HFFc6 (cell line): Measurements from ENCODE around the gene KIF13A. TPM values are rescaled to one million over a fixed set of nuclear protein-coding genes. Genes with fewer than 3 reads are reported as not detected.
"Not testable (repeated sequence)": the region's sequence is repeated elsewhere in the genome, so short reads cannot be mapped to it uniquely, and the experiment has no call there.

Experiments used
- DNase-seq: peaks from one replicate; pipeline ENCODE4 v3.0.0-alpha.2; 2018
- H3K27ac Mint-ChIP-seq: 2 replicates; pipeline ENCODE4 v1.8.0; 2020; ENCODE audit warnings: mild to moderate bottlenecking, mixed read lengths
- H3K27me3 Mint-ChIP-seq: 2 replicates; pipeline ENCODE4 v1.8.0; 2021; ENCODE audit warnings: mild to moderate bottlenecking, moderate library complexity, mixed read lengths; ENCODE audit not compliant: insufficient read depth
- H3K36me3 Mint-ChIP-seq: 2 replicates; pipeline ENCODE4 v1.8.0; 2021; ENCODE audit warnings: low read depth, mixed read lengths
- H3K4me1 Mint-ChIP-seq: 2 replicates; pipeline ENCODE4 v1.8.0; 2020; ENCODE audit warnings: low read depth, mixed read lengths
- H3K4me3 Mint-ChIP-seq: 2 replicates; pipeline ENCODE4 v1.8.0; 2020; ENCODE audit warnings: mild to moderate bottlenecking, moderate library complexity, mixed read lengths
- H3K9me3 Mint-ChIP-seq: 2 replicates; pipeline ENCODE4 v1.8.0; 2020; ENCODE audit warnings: mild to moderate bottlenecking, mixed read lengths
- CTCF ChIP-seq: fragments of 200-600 bp; sonication (generic); IDR thresholded peaks from 2 replicates; pipeline ENCODE4 v1.5.0; 2021; ENCODE audit warnings: antibody characterized with exemption, mild to moderate bottlenecking
- total RNA-seq, 6 experiments: library from RNA; stranded (reverse); fragmentation: NEBNext Ultra II Directional; extraction: Animal tissue kit (Norgen Biotek cat#: 25700); gene quantifications; 2 replicates in 1 of 6; 3 replicates in 5 of 6; pipeline ENCODE4 v1.2.3, GENCODE V29; 2021

The KIF13A gene
- total RNA-seq, 6 experiments from 2014 or later = 63.7 to 72.8 (median 66.4) TPM

- Mint-ChIP-seq H3K27me3 (no peaks in the 10 kb centered on the region; the same call in 1 of the 2 replicates), H3K4me3 (no peak overlapping the region), H3K4me1 (peaks cover 23% of the 10 kb centered on the region), H3K9me3 (peaks cover 7% of the 10 kb centered on the region), H3K36me3 (peaks cover 7% of the 10 kb centered on the region), H3K27ac (no peak overlapping the region)
- TF ChIP-seq CTCF = no peak
- DNase-seq = no peak
Observed at GRCh38 chr6:18016133-18016532, 28.7 kb upstream of the KIF13A start.

GRCh38 chr6:18011287-18011686 is 23.9 kb upstream of the KIF13A start:
- no peaks in the 10 kb centered on the region for H3K36me3 Mint-ChIP-seq
- H3K27me3 Mint-ChIP-seq = no peaks in the 10 kb centered on the region; the same call in 1 of the 2 replicates
- H3K4me1 Mint-ChIP-seq = peaks cover 6% of the 10 kb centered on the region
- no peak overlapping the region for H3K27ac Mint-ChIP-seq
- no peak for DNase-seq
- no peak for TF ChIP-seq CTCF
- no peak overlapping the region for H3K4me3 Mint-ChIP-seq
- H3K9me3 Mint-ChIP-seq = no peaks in the 10 kb centered on the region

- DNase-seq, H3K9me3 Mint-ChIP-seq, H3K27me3 Mint-ChIP-seq, H3K27ac Mint-ChIP-seq, H3K4me3 Mint-ChIP-seq, H3K36me3 Mint-ChIP-seq, H3K4me1 Mint-ChIP-seq: not testable (repeated sequence)
Observed at GRCh38 chr6:18010540-18010939, 23.1 kb upstream of the KIF13A start.

- Mint-ChIP-seq H3K4me3 (no peak overlapping the region; the same call in 1 of the 2 replicates), H3K36me3 (no peaks in the 10 kb centered on the region), H3K27me3 (peaks cover 2% of the 10 kb centered on the region; the same call in 1 of the 2 replicates), H3K27ac (peak overlapping the region; percentile 83; the same call in 1 of the 2 replicates), H3K9me3 (no peaks in the 10 kb centered on the region), H3K4me1 (peaks cover 19% of the 10 kb centered on the region)
- no peak for DNase-seq
- no peak for TF ChIP-seq CTCF
Observed at GRCh38 chr6:18004256-18004985, 17.0 kb upstream of the KIF13A start.

- Mint-ChIP-seq H3K27ac (no peak overlapping the region), H3K9me3 (no peaks in the 10 kb centered on the region), H3K27me3 (peaks cover 3% of the 10 kb centered on the region; the same call in 1 of the 2 replicates), H3K4me1 (peaks cover 27% of the 10 kb centered on the region), H3K4me3 (no peak overlapping the region), H3K36me3 (peaks cover 4% of the 10 kb centered on the region; the same call in 1 of the 2 replicates)
- no peak for DNase-seq
- TF ChIP-seq CTCF = no peak
Observed at GRCh38 chr6:17999425-17999824, 12.0 kb upstream of the KIF13A start.

- Mint-ChIP-seq H3K4me1 (peaks cover 33% of the 10 kb centered on the region), H3K36me3 (peaks cover 4% of the 10 kb centered on the region; the same call in 1 of the 2 replicates), H3K9me3 (no peaks in the 10 kb centered on the region), H3K27me3 (peaks cover 1% of the 10 kb centered on the region; the same call in 1 of the 2 replicates), H3K4me3 (no peak overlapping the region), H3K27ac (peak overlapping the region; percentile 16; the same call in 1 of the 2 replicates)
- peak; percentile 60 for DNase-seq
- no peak for TF ChIP-seq CTCF
Observed at GRCh38 chr6:17998442-17998841, 11.0 kb upstream of the KIF13A start.
